HG03575 (cell line): ENCODE results near the gene NRXN3.

Experiments used
- ATAC-seq: cut with Tn5 transposase; IDR thresholded peaks from one replicate; pipeline ENCODE4 v1.9.1; 2021; ENCODE audit not compliant: unreplicated experiment, insufficient number of reproducible peaks, low FRiP score; ENCODE audit errors: extremely low read depth

The NRXN3 gene

GRCh38 chr14:79809849-79810612 is 1639.9 kb downstream of the NRXN3 start:
- no peak for ATAC-seq

DNA sequence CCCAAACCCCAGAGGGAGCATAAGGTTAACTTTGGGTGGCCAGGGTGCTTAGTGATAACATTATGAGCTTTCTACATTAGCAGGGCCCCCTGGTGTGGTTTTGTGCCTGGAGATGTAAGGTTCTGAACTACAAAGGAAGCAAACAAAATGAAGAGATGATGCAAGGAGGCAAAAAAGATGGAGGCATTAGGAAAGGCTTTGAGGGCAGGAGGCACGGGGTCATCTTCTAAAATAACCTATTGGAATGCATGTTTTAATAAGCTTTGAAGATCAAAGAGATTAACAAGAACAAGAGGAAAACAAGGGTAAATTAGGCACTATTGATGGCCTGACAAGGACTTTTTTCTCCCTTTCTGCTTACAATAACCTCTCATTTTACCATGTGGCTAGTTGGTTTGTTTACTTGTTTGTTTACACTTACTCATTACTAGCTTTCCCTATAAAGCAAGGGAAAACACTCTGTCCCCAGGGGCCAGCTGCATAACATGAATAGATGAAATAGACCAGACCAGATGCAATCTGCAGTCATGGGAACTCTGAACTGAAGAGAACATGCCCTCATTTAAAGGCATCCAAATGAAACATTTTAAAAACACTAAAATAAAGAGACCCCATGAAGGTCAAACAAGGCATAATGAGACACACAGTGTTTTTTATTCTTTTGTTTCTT is 1650.8 kb downstream of the NRXN3 start:
- no peak for ATAC-seq

DNA sequence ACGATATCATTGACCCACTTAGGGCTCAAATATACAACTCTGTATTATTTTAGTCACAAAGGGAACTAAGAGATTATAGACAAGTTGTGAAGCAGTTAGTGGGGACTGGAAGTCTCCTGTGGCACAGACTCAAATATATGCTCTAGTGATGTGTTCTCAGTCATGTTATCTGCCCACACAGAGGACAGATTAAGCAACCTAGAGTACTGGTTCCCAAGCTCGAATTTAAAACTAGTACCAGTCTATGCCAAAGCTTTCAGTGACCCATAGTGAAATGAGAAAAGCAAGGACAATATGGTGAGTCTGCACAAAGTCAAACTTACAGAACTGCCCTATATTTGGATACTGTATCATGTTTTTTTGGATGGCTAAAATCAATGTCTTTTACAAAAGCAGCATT is 1651.9 kb downstream of the NRXN3 start:
- no peak for ATAC-seq

DNA sequence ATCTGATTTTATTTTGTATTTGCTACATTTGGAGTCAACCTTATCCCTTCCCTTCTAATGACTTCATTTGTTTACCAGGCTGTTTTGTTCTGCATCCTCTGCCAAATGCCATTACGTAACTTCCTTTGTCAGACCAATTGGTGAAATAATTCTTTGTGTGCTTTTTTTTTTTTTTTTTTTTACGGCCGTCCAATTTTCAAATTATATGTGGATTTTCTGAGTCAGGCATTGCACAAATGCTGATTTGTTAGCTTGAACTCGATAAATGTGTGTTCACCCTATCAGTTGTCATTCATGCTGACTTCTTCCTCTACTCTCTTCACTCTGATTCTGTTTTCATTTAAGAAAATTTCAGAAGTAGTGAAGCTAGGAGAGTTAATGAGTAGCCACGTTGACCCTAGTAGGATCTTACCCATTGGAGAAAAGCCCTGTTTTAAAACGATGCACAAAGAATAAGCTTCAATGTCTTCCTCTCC is 1654.9 kb downstream of the NRXN3 start:
- ATAC-seq: no peak

GRCh38 chr14:79826362-79826761 is 1656.2 kb downstream of the NRXN3 start:
- ATAC-seq: no peak

- ATAC-seq: no peak
Measured at GRCh38 chr14:79829405-79830166, 1659.4 kb downstream of the NRXN3 start.

DNA sequence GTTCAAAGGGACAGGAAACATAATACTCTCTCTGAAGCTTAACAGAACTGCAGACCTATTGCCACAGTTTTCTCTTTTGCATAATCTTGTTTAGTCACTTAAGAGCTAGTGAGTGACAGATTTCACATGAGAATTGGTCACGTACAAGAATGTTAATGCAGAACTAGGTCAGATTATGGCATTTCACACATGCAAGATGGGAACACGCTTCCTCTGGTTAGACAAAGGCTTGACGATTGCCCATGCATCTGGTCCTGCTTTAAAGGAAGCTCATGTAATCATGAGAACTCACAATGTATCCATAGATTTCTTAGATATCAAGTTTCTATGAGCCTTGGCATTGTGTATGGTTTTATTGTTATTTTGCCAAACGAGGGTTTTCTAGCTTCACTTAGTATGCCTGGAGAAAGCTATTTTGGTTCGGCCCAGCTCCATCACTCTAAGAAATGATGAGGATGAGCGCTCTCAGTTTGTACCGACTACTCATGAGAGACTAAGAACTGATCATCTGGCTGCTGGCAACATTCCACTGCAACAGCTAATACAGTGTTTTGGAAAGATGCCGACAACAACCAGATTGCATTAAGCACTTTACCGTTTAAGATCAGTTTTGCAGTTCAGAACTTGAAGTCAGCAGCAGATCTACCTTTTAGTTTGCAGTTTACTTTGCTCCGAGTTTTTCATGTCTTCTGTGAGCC is 1661.2 kb downstream of the NRXN3 start:
- ATAC-seq: no peak

DNA sequence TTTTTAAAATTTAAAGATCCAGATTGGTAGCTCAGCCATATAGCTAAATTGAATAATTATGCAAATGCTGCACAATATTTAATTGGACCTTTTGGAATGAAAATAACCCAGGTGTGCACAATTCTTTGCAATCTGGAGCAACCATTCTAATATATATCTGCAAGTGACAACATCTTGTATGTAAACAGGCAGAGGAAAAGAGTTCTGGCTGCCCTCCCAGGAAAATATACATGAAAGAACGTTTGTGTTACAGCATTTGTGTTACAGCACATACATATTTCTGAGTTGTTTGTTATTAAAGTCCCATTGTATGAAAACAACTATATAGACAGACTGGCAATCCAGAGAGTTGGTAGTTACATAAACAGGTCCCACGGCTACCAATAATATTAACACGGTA is 1663.6 kb downstream of the NRXN3 start:
- no peak for ATAC-seq

DNA sequence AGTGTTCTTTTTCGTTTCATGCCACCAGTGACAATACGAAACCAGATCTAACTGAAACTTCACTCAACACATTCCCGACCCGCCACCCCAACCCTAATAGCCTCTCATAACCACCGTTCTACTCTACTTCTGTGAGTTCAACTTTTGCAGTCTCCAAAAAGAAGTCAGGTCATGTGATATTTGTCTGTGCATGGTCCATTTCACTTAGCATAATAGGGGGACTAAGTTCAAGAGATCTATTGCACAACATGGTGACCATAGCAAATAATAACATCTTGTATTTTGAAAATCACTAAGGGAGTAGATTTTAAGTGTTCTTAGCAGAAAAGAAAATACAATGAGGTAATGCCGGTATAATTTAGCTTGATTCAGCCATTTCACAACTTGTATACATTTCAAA is 1664.7 kb downstream of the NRXN3 start:
- ATAC-seq: no peak

DNA sequence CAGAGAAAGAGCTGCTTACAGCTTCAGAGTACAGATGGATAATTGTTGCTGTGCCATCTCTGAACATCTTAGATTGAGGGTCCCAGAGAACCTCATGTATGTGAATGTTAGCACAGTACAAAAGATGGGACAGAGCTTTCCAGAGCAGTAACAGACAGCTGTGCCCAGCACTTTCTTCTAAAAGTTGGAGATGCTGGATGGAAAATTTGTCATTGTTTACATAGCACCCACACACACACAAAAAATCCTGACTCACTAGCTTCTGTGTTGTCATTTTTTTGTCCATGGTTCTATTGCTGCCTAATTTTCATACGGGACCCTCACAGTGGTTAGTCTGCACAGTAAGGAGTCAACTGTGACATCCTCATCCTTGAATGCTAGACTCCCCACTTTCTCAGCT is 1666.4 kb downstream of the NRXN3 start:
- ATAC-seq: no peak

- ATAC-seq: no peak
Measured at GRCh38 chr14:79837699-79838098, 1667.5 kb downstream of the NRXN3 start.

DNA sequence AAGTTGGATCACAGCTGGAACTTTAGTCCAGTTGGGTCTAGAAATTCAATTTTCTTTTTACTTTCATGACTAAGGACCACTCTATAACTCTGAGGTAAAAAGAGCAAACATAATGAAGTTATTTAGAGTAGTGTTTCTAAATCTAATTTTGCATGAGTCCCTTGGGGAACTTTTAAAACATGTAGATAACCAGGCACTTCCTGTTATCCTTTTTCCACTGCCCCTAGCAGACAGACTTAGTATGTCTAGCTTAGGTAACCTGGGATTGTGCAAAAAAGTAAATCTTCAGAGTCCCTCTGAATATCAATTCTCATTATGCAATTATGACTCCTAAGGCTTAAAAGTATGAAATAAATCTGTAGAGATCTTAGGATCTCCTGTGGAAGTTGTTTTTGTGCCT is 1669.9 kb downstream of the NRXN3 start:
- ATAC-seq: no peak

GRCh38 chr14:79840831-79841230 is 1670.7 kb downstream of the NRXN3 start:
- no peak for ATAC-seq

- no peak for ATAC-seq
Measured at GRCh38 chr14:79841433-79841832, 1671.3 kb downstream of the NRXN3 start.

DNA sequence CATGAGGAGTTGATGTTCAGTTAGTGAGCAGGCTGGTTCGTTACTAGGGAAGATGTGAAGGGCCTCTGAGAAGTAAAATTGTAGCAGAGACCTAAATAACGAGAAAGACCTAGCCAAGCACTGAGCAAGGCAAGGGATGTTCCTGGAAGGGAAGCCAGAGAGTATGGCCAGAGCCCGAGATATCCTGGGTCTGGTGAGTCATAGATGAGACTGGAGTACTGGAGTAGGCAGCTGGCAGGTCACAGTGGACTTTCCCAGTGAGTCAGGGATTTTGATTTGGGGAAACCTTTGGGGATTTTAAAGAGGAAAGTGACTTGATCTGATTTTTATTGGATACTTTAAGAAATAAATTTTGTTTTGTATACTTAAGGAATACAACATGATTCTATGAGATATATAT is 1672.1 kb downstream of the NRXN3 start:
- no peak for ATAC-seq

DNA sequence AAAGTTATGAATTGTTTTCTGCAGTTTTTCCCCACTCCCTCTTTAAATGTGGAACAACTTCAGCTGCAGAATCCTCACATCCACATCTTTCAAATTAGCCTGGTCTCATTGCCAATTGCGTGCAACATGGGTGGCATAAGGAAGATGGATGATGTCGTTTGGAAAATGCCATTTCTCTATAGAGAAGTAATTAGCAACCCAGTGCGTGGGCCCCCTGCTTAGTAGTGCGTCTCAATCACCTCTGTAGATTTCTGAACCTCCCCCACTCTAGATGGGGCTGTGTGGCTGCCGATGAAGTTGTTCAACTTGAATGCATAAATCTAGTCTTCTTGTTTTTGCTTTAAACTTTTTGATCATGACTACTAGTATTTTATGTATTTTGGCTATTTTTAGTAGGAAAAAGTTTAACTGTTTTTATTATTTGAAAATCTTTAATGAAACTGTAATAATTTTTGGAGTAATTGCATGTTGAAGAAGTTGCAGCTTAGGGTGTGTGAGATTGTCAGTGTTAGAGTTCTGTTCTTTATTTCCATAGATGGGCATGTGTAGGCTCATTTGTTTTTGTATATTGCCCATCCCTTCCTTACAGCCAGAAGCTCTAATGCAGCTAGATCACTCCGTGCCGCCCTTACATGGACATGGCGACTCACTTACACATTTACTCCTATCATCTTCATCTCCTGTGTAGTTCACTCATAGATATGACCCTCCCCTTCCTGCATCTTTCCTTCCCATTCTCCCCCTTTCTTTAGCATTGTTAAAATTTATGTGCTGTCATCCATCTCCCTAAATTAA is 1683.0 kb downstream of the NRXN3 start:
- ATAC-seq: no peak

DNA sequence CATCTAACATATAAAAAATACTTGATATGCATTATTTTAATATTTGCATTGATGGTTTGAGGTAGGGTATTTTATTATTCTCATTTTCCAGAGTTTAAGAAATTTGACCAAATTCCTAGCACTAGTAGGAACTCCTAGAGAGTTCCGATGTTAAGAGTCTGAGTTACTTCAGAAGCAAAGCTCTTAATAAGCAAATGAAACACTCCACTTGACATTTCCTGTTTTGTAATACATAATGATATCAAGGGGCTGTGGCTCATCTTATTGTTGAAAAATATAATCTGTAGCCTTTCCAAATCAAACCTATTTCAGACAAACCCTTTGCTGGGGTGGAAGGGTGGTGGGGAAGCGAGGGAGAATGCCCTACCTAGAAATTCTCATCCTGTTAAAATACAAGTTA is 1685.6 kb downstream of the NRXN3 start:
- no peak for ATAC-seq

DNA sequence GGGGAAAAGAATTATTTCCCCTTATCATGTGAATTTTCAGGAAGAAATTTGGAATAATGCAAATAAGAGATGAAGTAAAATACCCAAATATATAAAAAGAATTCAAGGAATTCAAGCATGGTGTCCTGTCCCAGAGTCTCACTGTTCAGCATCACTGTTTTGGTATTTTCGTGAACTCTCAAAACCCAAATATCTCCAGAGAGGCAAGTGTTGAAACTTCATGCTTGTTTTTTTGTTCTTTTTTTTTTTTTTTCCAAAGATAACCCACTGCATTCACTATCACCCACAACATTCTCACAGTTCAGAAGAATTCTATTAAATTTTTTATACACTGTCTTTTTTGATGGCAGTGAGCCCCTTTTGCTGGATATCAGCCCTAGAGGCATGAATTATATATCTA is 1686.2 kb downstream of the NRXN3 start:
- no peak for ATAC-seq

DNA sequence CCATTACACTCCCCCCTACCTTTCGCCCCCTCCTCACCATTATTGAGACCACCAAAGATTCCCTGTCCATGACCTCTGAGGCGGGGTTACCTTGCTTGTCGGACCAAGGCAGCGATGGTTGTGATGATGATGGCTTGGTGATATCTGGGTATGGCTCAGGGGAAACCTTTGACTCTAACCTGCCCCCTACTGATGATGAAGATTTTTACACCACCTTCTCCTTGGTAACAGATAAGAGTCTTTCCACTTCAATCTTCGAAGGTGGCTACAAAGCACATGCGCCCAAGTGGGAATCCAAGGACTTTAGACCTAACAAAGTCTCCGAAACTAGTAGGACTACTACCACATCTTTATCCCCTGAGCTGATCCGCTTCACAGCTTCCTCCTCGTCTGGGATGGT is 1690.9 kb downstream of the NRXN3 start:
- ATAC-seq: no peak
